Measurements from ENCODE around the gene STUB1.

STUB1 gene

DNA sequence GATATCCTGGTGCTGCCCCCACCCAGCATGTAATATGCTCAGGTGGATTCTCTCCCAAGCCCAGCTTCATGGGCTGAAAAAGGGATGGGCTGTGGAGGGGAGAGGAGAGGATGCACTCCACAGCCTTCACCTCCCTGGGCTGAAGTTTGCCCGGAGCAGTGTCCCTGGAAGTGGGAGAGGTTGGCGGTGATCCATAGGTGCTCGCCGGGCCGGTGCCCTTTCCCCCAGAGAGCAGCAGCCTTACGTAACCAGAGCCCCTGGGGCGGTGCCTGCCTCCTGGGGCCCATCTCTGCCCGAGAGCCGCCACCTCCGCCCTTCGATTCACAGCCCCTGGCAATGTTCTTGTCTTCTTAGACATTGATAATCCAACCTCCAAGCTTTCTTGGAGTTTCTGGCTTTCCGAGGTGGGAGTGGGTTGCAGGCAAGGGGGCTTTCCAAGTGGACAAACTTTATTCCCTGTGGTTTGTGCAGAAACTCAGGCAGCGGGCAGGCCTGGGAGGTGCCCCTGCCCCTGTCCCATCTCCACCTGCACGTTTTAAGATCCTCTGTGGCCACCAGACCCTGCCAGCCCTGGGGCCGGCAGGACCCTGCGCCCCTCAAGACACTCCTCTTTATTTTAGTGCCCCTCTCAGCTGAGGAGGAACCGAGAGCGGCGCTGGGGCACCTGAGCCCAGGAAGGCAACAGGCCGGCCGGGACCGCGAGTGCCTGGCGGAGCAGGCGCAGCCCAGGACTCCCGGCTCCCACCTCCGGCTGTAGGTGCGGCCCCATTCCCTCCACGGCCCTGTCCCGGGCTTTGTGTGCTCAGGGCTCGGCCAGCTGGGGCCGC lies 34.1 kb upstream of the STUB1 start:
- no peak for DNase-seq

DNA sequence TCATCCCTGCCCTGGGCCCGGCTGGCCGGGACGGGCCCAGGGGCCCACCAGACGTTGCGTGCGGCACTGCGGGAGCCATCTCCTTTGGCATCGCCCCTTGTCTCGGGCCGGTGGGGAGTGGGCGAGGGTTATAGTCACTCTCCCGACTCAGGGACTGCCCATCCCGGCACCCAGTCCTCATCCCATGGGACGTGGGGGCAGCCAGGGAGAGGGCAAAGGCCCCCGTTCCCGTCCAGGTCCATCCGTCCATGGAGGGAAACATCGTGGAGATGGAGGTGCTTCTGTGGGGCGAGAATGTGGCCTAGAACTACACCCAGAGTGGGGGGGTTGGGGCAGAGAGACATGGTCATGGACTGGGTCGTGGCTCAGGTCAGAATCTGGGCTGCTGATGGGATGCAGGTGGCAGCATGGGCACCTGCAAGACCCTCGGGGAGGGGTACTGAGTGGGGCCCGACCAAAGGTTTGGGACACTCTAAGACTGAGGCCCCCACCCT lies 33.5 kb upstream of the STUB1 start:
- no peak for DNase-seq

DNA sequence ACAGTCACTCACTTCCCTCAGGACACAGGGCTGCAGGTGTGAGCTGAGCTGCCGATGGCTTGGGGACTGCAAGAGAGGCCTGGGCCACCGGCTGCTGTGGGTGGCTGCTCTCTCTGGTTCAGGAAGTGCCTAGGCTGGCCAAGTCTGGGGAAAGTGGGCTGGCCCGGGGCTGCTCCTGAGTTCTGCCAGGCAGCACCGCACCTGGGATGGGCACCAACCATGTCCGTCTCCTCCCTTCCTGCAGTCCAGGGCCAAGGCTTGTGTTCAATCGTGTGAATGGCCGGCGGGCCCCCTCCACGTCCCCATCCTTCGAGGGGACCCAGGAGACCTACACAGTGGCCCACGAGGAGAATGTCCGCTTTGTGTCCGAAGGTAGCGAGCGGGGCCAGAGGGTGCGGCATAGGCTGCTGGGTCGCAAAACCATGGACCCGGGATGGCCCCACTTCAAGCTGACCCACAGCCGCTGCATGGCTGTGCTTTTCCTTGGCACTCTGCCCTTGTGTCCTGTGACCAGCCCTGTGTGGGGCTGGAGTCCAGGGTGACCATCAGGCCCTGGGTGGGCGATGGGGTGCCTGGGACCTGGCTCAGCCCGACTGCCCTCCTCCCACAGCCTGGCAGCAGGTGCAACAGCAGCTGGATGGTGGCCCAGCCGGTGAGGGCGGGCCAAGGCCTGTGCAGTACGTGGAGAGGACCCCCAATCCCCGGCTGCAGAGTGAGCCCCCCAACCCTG lies 32.9 kb upstream of the STUB1 start:
- DNase-seq = no peak

DNA sequence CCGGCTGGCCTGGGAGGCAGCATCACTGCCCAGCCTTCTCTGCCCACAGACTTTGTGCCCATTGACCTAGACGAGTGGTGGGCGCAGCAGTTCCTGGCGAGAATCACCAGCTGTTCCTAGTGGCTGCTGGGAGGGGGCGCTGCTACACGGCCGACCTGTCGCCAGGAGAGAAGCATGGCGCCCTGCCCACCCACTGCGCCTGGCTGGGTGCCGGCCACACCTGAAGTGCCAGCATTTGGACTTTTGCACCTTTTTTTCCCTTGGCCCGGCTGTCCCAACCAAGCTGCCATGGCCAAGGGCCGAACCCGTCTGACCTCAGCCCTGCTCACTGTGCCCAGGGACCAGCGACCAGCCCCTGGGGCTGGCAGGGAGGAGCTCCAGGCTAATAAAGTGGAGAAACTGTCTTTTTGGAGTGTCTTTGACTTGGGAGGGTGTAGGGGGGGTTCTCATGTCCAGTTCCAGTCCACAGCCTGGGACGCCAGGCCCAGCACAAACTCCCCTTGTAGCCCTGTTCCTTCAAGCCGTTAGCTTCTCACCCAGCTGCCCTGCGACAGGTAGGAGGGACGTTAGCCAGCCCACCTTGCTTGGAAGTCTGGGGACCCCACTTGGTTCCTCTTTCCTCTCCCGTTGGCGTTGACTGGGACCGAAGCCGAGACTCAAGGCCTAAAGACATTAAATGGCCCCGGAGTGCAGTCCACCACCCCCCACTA lies 32.0 kb upstream of the STUB1 start:
- DNase-seq = no peak

DNA sequence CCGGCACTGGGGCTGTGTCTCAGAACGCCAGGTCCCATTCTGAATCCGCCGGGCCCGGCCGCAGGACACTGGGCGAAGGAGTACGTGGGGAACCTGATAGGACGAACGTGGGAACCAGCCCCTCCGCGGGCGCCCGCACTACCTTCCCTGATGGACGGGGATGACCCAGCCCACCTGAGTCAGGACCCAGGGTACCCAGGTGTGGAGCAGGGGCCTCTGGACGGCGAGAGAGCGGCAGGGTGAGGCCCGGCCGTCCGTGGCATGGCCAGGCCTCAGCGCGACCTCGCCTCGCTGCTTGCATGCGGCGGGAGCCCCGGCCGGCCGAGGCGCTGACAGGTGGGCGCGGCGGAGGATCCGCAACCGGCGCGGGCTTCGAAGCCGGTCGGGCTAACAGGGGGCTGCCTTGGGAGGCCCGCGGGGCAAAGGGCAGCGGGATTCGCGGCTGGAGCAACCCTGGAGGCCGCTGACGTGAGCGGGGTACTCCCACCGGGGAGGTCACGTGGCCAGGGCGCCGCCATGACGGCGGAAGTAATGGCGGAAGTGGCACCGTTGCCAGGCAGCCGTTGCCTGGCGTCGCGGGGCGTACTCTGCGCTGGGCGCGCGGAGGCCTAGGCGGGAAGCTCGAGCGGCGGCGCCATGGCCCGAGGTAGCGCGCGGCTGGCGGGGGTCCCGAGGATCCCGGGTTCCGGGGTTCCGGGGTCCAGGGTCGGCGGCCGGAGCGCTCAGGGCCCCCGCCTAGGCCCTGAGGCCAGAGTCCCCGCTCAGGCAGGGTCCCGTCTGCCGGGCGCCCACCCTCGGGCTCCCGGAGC lies 31.2 kb upstream of the STUB1 start, which contains the start of gene WDR90:
TSS of gene WDR90 (plus strand) at position 585 of the 809 bp plus-strand sequence. CDS start at position 637, 52 bp downstream.
- peak; percentile 95 for DNase-seq

DNA sequence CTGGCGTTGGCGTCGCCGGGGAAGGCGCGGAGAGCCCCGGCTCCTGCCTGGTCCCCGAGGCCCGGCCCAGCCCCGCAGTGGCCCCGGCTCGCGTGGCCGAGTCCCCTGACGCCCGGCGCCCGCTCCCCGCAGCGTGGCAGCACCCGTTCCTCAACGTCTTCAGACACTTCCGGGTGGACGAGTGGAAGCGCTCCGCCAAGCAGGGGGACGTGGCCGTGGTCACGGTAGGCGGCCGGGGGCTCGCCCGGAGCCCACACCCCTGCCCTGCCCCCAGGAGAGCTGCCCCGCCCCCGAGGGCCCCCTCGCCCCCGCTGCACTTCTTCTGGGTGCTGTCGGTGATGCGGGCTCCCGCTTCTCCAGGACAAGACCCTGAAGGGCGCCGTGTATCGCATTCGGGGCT lies 30.6 kb upstream of the STUB1 start:
- no peak for DNase-seq

DNA sequence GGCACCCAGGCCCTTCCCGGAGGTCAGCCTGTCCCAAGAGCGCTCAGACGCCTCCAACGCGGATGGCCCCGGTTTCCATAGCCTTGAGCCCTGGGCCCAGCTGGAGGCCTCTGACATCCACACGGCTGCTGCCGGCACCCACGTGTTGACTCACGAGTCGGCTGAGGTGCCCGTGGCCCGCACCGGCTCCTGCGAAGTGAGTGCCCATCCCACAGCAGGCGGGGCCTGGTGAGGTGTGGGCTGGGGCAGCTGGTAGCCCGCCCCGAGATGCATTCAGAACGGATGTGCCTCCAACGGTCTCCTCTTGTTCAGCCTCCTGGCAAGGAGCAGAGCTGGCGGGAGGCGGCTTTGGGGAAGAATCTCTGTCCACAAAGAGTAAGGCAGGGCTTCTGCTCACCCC lies 28.4 kb upstream of the STUB1 start:
- no peak for DNase-seq

DNA sequence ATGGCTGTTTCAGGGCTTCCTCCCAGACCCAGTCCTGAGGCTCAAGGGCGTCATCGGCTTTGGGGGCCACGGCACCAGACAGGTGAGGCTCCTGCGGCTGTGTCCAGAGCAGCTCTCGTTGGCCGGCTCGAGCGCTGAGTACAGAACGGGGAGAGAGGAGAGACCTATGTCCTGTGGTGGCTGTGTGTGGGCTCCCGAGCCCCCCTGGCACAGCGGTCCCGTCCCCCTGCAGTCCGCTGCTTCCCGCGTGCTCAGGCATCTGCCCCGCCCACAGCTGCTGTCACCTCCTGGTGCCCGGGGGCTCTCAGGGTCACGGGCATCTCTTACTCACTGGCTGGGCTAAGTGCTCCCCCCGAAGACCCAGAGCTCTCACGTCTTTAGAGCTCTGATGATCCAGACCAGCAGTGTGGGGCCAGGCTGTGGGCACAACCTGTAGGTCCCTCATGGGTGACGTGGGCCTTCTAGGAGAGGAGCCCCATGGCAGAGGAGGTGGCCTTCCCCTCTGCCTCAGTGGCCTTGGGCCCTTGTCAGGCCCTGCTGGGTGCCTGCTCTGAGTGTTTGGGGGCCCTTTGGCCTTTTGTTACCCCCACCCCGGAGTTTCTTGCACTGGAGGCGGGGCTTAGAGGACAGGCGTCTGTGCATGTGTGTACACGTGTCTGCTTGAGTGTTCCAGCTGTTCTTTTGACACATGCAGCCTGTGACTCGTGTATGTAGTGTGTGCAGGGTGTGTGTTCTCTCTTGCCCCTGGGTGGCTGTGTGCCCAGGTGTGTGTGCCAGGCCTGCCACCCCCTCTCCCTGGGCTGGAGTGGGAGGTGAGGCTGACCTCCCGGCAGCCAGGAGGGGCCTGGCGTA lies 27.5 kb upstream of the STUB1 start:
- no peak for DNase-seq

DNA sequence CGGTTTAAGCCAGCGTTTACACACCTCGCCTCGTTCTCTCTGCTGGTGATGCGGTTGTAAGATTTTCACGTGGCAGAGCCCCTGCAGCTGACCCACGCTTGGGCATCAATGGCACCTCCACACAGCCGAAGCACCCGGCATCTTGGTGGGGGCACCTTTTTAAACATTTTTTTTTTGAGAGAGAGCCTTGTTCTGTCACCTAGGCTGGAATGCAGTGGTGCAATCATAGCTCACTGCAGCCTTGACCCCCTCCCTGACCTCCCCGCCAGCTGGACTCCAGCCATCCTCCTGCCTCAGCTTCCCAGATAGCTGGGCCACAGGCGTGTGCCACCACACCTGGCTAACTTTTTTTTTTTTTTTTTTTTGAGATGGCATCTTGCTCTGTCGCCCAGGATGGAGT lies 26.2 kb upstream of the STUB1 start:
- no peak for DNase-seq

DNA sequence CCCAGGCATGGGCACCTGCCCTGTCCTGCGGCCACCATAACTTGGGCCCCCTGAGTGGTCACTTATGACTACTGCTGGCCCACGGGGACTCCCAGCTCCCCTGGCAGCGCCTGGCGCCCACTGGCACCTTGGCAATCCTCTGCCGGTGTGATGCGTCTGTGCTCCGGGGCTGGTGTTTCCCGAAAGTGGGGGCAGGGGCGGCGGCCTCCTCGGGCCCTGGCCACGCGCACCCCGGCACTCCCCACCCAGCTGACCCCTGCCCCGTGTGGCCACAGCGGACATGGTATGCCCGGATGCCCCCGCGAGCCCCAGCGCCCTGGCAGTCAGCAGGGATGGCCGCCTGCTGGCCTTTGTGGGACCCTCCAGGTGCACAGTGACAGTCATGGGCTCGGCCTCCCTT lies 22.7 kb upstream of the STUB1 start:
- no peak for DNase-seq

GRCh38 chr16:658679-659571 lies 21.3 kb upstream of the STUB1 start:
- no peak for DNase-seq

DNA sequence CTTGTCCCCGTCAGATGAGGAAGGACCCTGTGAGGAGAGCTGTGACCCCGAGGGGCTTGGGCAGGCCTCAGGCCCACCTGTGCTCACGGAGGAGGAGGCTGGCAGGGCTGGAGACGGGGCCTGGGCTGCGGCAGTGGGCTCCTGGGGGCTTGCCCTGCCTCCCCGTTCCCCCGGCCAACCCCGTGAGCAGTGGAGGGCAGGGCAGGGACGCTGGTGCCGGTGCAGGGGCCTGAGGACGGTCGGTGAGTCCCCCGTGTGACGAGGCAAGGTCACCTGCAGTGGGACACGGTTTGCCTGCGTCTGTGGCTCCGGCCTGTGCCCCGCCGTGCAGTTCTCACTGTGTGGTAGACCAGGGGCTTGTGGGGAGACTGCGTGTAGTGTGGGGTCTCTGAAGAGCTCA lies 20.6 kb upstream of the STUB1 start:
- DNase-seq = no peak

GRCh38 chr16:660132-660458 lies 20.1 kb upstream of the STUB1 start:
- DNase-seq = no peak

- DNase-seq = peak; percentile 90
These were observed 19.6 kb upstream of the STUB1 start for GRCh38 chr16:660459-661183.

GRCh38 chr16:661184-661821 lies 18.9 kb upstream of the STUB1 start:
- DNase-seq = no peak

- DNase-seq = no peak
These were observed 18.1 kb upstream of the STUB1 start for GRCh38 chr16:662095-662494.

- DNase-seq = no peak
These were observed 17.6 kb upstream of the STUB1 start for GRCh38 chr16:662597-662996.

DNA sequence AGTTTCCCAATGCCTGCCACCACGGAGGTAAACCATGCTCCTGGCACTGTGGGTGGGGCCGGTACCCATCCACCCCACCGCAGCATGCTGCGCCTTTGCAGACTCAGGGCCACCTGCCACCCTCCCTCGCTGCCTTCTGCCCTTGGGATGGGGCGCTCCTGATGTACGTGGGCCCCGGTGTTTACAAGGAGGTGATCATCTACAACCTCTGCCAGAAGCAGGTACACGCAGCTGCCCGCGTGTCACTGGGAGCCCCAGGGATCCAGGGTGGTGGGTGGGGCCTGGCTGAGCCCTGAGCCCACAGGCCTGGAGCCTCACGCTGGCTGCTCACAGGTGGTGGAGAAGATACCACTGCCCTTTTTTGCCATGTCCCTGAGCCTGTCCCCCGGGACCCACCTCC lies 13.6 kb upstream of the STUB1 start:
- no peak for DNase-seq

DNA sequence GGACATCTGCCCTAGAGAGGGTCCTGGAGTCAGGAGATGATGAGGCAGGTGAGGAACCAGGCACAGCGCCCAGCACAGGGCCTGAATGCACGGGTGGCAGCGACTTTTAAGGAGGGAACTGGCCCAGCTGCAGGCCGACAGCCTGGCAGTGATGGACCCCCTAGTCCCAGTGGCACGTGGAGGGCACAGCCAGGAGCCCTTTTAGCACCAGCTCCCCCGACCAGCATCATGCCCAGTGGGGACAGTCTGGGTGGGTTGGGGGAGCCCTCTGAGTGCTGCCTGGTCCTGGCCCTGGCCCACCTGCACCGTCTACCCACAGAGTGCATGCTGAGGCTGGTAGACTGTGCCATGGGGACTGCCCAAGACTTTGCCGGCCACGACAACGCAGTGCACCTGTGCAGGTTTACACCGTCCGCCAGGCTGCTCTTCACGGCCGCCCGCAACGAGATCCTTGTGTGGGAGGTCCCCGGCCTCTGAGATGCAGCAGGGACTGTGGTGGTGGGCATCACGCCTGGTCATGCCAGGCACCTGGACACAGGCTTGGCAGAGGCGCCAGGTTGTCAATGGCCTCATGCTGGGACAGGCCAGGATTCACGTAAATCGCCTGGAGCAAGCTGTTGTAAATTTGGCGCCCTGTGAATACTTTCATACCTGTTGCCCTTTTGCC lies 13.0 kb upstream of the STUB1 start:
- no peak for DNase-seq
